NCI-H510A (cell line): ENCODE measurements around the gene STXBP5L.
"Not testable (repeated sequence)": the region's sequence is repeated elsewhere in the genome, so short reads cannot be mapped to it uniquely, and the experiment has no call there.

Experiments
- DNase-seq: peaks from one replicate; lab custom pipeline; 2025; lab: John Stamatoyannopoulos, UW

STXBP5L gene

DNA sequence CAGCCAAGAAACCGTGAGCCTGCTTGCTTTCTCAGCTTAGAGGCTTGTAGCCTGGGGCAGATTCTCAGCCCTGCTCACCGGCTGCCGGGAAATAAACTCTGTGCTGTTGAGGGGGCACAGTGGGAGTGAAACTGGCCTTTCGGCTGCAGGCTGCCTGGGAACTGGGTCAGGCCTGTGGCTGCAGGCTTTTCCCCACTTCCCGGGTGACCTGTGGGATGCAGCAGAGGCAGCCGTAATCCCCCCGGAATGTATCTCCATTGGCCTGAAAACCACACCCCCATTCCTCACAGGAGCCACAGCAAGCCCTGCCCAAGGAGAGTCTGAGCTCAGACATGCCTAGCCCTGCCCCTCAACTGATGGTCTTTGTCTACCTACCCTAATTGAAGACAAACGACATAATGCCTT lies 110.9 kb downstream of the STXBP5L start:
- DNase-seq = no peak

GRCh38 chr3:121063628-121064027 lies 155.6 kb downstream of the STXBP5L start:
- peak; percentile 1 for DNase-seq

DNA sequence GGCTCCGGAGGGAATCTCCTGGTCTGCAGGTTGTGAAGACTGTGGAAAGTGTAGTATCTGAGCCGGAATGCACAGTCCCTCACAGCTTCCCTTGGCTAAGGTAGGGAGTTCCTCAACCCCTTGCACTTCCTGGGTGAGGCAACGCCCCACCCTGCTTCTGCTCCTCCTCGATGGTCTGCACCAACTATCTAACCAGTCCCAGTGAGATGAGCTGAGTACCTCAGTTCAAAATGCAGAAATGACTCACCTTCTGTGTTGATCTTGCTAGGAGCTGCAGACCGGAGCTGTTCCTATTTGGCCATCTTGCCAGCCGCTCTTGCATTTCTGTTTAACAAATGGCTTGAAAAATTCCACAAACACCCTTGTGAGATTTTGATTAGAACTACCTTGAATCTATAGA lies 156.1 kb downstream of the STXBP5L start:
- DNase-seq = no peak

DNA sequence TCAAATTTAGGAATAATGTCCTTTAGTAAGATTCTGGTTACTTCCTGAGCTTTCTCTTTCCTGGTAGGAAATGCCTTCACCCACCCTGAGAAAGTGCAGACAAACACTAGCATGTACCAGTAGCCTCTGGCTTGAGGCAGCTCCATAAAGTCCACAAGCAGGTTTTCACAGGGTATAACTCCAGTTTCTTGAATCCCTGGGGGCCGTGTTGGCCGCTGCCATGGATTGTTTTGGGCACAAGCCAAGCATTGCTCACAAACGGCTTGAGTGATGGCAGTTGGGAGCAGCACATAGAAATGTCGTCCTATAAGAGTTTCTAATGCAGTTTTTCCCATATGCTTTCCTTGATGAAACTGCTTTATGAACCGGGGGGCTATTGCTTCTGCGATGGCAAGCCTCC lies 164.1 kb downstream of the STXBP5L start:
- no peak for DNase-seq

GRCh38 chr3:121073011-121073410 lies 165.0 kb downstream of the STXBP5L start:
- no peak for DNase-seq

DNA sequence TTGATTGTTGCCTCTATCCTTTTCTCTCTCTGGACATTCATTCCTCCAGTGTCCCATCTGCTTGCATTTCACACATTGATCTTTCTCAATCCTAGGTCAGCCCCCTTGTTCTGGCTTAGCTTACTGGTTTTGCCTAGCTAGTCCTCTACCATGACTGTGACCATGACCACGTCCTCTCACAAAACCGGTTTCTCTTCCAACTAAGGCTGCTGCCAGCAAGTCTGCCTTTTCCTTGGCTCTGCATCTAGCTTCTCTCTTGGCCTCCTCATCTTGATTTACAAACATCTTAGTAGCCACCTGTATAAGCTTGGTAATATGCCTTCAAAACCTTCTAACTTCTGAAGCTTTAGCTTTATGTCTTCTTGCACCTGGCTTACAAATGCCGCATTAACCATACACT lies 167.2 kb downstream of the STXBP5L start:
- DNase-seq = no peak

DNA sequence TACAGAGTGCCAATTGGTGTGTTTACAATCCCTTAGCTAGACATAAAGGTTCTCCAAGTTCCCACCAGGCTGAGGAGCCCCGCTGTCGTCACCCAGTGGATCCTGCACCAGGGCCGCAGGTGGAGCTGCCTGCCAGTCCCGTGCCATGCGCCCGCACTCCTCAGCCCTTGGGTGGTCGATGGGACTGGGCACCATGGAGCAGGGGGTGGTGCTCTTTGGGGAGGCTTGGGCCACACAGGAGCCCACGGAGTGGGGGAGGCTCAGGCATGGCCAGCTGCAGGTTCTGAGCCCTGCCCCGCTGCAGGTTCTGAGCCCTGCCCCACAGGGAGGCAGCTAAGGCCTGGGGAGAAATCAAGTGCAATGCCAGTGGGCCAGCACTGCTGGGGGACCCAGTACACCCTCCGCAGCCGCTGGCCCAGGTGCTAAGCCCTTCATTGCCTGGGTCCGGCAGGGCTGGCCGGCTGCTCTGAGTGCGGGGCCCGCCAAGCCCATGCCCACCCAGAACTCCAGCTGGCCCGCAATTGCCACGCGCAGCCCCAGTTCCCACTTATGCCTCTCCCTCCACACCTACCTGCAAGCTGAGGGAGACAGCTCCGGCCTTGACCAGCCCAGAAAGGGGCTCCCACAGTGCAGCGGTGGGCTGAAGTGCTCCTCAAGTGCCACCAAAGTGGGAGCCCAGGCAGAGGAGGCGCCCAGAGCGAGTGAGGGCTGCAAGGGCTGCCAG lies 170.5 kb downstream of the STXBP5L start:
- not testable (repeated sequence) for DNase-seq

DNA sequence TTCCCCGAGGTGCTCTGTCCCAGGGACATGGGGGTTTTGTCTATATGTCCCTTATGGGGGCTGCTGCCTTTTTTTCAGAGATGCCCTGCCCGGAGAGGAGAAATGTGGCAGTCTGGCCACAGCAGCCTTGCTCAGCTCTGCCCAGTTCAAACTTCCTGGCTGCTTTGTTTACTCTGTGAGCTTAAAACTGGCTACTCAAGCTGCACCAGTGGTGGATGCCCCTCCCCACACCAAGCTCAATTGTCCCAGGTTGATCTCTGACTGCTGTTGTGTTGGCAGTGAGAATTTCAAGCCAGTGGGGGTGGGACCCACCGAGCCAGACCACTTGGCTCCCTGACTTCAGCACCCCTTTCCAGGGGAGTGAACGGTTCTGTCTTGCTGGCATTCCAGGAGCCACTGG lies 188.9 kb downstream of the STXBP5L start:
- DNase-seq = peak; percentile 4

DNA sequence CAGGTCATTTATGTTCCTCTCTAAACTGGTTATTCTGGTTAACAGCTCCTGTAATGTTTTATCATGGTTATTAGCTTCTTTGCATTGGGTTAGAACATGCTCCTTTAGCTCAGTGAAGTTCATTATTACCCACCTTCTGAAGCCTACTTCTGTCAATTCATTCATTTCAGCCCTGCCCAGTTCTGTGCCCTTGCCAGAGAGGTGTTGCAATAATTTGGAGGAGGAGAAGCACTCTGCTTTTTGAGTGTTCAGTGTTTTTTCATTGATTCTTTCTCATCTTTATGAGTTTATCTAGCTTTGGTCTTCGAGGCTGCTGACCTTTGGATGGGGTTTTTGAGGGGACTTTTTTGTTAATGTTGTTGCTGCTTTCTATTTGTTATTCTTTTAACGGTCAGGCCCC lies 203.1 kb downstream of the STXBP5L start:
- not testable (repeated sequence) for DNase-seq

GRCh38 chr3:121111914-121112612 lies 204.1 kb downstream of the STXBP5L start:
- DNase-seq = no peak

- no peak for DNase-seq
Observed at GRCh38 chr3:121126033-121126706, 218.2 kb downstream of the STXBP5L start.

DNA sequence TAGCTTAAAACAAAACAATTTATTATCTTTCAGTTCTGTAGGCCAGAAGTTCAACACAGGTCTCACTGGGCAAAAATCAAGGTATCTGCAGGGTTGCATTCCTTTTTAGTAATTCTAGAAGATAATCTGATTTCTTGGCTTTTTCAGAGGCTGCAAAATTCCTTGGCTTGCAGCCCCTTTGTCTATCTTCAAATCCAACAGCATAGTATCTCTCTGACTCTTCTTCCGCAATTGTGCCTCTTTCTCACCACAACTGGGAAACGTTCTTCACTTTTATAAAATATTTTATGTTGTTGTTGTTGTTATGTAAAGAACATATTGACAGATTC lies 218.7 kb downstream of the STXBP5L start:
- DNase-seq = no peak

DNA sequence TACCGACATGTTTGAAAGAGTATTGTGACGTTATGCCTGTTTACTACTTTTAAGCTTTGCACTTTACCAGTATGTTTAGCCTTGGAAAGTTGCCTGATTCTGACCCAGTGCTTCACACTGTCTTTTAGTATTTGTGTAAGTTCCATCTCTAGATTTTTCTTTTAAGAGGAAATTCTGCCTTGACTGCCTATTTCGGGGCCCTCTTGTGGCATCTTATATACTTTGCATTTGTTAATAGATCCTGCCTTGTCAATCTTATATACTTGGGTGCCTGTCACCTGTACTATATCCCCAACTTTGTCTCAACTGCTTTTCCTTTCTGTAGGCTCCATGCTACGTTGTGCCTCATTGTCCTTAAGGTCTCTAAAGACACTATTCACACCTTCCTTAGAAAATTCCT lies 244.6 kb downstream of the STXBP5L start:
- no peak for DNase-seq

DNA sequence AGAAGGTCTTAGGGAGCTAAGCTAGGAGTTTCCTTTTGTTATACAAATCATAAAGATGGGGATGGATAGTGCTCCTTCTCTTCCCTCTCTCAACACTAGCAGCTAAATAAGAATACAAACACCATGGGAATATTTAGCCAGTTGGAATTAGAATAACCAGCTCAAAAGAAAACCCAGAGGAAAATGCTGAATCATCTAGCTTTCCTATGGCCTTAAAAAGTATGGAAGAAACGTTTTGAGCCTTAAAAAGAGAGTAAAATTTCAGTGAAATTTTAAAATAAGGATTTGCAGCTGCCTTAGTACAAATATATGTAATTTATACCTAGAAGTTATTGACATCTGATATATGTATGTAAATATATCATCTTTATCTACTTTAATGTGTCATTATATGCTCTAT lies 245.8 kb downstream of the STXBP5L start:
- no peak for DNase-seq

DNA sequence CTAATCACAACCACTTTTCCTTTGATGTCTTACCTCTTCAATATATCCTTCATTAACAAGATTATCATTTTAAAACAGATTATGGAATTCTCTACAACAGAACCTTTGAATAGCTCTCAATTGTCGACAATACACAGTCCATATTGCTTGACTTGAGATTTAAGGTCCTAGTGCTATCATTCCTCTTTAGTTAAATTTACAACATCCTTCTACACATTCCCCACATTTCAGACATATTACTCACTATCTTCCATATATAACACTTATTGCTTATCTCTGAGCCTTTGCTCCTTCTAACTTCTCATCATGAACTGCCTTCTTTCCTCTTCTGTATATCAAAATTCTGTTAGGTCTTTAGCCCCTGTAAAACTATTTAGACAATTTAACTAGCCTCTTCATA lies 247.0 kb downstream of the STXBP5L start:
- DNase-seq = no peak

DNA sequence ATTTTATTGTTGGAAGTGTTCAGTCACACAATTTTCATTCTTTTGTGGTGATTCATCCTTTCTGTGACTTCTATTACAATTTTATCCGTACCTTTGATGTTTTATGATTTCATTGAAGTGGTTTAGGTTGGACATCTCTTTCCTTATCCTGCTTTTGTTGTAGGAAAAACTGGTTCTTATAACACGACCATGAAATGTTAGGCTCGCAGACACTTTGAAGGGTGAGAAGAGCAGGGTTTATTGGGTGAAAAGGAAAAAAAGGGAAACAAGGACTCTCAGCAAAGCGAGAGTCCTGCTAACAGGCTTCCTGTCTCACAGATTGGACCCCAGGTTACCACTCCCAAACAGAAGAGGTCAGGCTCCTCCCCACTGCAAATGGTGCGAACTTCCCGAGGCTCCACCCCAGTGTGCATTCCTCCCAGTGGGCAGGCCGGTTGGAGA lies 257.4 kb downstream of the STXBP5L start:
- DNase-seq = no peak

DNA sequence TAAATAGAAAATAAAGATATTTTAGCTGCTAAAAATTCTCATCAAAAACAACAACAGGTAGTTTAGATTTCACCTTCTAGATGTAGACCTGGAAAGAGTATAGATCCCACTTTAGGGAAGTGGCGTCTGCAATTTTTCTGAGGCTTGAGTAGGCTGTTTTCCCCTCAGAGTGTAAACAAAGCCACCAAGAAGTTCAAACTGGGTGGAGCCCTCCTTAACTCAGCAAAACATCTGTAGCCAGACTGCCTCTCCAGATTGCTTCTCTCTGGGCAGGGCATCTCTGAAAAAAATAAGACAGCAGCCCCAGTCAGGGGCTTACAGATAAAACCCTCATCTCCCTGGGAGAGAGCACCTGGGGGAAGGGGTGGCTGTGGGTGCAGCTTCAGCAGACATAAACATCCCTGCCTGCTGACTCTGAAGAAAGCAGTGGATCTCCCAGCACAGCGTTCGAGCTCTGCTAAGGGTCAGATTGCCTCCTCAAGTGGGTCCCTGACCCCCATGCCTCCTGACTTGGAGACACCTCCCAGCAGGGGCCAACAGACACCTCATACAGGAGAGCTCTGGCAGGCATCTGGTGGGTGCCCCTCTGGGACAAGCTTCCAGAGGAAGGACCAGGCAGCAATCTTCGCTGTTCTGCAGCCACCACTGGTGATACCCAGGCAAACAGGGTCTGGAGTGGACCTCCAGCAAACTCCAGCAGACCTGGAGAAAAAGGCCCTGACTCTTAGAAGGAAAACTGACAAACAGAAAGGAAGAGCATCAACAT lies 259.6 kb downstream of the STXBP5L start:
- no peak for DNase-seq

DNA sequence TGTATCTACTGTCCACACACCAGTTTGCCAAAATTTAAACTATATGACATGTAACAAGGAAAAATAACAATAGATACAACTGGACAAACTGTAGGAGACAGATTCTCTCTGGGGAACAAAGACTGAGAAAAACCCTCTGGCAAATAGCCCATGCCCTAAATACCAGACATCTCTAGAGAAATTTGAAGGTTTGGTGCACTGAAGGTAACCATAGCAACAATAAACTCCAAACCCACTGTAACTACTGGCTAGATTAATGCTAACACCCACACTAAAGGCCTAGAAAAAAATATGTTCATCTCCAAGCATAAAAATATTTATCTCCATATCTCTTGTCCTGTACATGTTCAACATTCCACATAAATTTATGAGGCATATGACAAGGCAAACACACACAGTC lies 267.1 kb downstream of the STXBP5L start:
- no peak for DNase-seq

DNA sequence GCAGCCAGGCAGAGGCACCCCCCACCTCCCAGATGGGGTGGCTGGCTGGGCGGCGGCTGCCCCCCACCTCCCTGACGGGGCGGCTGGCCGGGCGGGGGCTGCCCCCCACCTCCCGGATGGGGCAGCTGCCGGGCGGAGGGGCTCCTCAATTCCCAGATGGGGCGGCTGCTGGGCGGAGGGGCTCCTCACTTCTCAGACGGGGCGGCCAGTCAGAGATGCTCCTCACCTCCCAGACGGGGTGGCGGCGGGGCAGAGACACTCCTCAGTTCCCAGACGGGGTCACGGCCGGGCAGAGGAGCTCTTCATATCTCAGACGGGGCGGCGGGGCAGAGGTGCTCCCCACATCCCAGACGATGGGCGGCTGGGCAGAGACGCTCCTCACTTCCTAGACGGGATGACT lies 282.6 kb downstream of the STXBP5L start:
- DNase-seq = not testable (repeated sequence)

GRCh38 chr3:121202573-121202972 lies 294.6 kb downstream of the STXBP5L start:
- no peak for DNase-seq

- DNase-seq = no peak
Observed at GRCh38 chr3:121223116-121223515, 315.1 kb downstream of the STXBP5L start.

GRCh38 chr3:121228971-121229370 lies 321.0 kb downstream of the STXBP5L start:
- no peak for DNase-seq
